DOHH2 (cell line): Measurements from ENCODE around the gene SMIM23.

Source experiments
- CTCF ChIP-seq: fragments of 200-600 bp; sonication (generic); IDR thresholded peaks from one replicate; pipeline ENCODE4 v1.5.1; 2014; ENCODE audit warnings: antibody characterized with exemption, mild to moderate bottlenecking, low read depth, low read length; ENCODE audit not compliant: poor library complexity, severe bottlenecking
- EZH2phosphoT487 ChIP-seq: fragments of 200-600 bp; sonication (generic); IDR thresholded peaks from 2 replicates; pipeline ENCODE4 v1.6.1; 2017; ENCODE audit warnings: borderline replicate concordance, mild to moderate bottlenecking, antibody characterized with exemption, low read length, moderate library complexity, mixed read lengths

DNA sequence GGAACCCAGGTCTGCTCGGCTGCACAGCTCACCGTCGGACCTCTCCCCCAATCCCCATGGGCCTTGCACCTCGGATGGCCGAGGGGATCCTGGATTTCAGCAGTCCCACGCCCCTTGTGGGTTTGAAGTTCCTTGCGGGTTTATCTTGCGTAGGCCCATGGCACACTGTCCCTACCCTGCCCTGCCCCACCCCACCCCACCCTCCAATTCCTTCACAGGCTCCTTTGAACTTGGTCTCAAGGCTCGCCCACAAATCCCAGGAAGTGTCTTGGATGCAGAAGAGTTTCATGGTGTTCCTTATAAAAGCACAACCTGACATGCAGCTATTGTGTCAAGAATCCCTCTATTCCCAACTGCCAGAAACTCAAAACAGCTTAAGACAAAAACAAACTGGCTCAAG lies 11.2 kb upstream of the SMIM23 start:
- no peak for TF ChIP-seq CTCF
- no peak for TF ChIP-seq EZH2phosphoT487
